Activated CD4-positive, alpha-beta T cell treated with anti-CD3 and anti-CD28 coated beads for 36 hours (primary cell): ENCODE results near the gene WDR82. TPM values are rescaled to one million over a fixed set of nuclear protein-coding genes. Genes with fewer than 3 reads are reported as not detected.

Experiments
- ATAC-seq: fragments of 200-7000 bp; cut with Tn5 transposase; one replicate; pipeline ENCODE4 v1.10.0; 2021; ENCODE audit warnings: mild to moderate bottlenecking, moderate library complexity
- CTCF ChIA-PET: fragments of 350-600 bp; sonication (Branson Sonifier 250); formaldehyde crosslinking; loops from one replicate; lab custom pipeline; 2021; ENCODE audit warnings: antibody characterized with exemption; lab: Charles Lee
- POLR2A ChIA-PET: fragments of 350-600 bp; sonication (Branson Sonifier 250); formaldehyde crosslinking; loops from one replicate; lab custom pipeline; 2021; ENCODE audit warnings: antibody characterized with exemption, inconsistent platforms; lab: Charles Lee
- DNase-seq: peaks from one replicate; pipeline ENCODE4 v3.0.0-alpha.2; 2020
- H3K27ac Mint-ChIP-seq: one replicate; pipeline ENCODE4 v1.8.0; 2021; ENCODE audit warnings: mixed read lengths
- H3K27me3 Mint-ChIP-seq: one replicate; pipeline ENCODE4 v1.8.0; 2021; ENCODE audit warnings: mixed read lengths
- H3K36me3 Mint-ChIP-seq: one replicate; pipeline ENCODE4 v1.8.0; 2021; ENCODE audit warnings: low read depth, mixed read lengths
- H3K4me1 Mint-ChIP-seq: one replicate; pipeline ENCODE4 v1.8.0; 2021; ENCODE audit warnings: mixed read lengths
- H3K4me3 Mint-ChIP-seq: one replicate; pipeline ENCODE4 v1.8.0; 2021; ENCODE audit warnings: mild to moderate bottlenecking, moderate library complexity, mixed read lengths
- H3K9me3 Mint-ChIP-seq: one replicate; pipeline ENCODE4 v1.8.0; 2021; ENCODE audit warnings: low read depth, mixed read lengths
- intact Hi-C, 2 experiments: fragments of 100-400 bp; cut with DNase I in 1 of 2; cut with micrococcal nuclease in 1 of 2; formaldehyde crosslinking; loops; one replicate each; pipeline versions ENCODE4 v1.14.2 to v1.15.1; 2022 to 2024; cut with DNase I, micrococcal nuclease
- total RNA-seq, 2 experiments: library from RNA; stranded (reverse); gene quantifications; one replicate each; pipeline ENCODE4 v1.2.3, GENCODE V29; 2021

Gene WDR82
- 100 to 1,000 TPM in 1 of 2 experiments, 10 to 100 TPM in 1; 95.2 to 113 TPM for total RNA-seq

- no peaks in the 10 kb centered on the region for H3K9me3 Mint-ChIP-seq
- H3K27ac Mint-ChIP-seq, result peak within 1 kb of the TSS; percentile 99
- H3K27me3 Mint-ChIP-seq, result no peaks in the 10 kb centered on the region
- DNase-seq (peak; percentile 100), ATAC-seq (peak; percentile 78)
- intact Hi-C loops, result loop anchor here (1.0 to 10.0 kb wide), 19 partner anchors 9 to 1941 kb away; partner anchors contain the start of genes GNL3 (in 2 of the 2), PBRM1 (in 2 of the 2), POC1A (in 2 of the 2) and RPL29 (in 2 of the 2)
- peaks cover 56% of the 10 kb centered on the region for H3K4me1 Mint-ChIP-seq
- ChIA-PET CTCF (interaction anchor here (0.6 to 7.1 kb wide), 19 partner anchors 9 to 281 kb away, joined by 3 to 59 read pairs (median 5); partner anchors contain the start of genes GLYCTK, POC1A and TWF2), POLR2A (interaction anchor here (0.7 to 3.5 kb wide), 13 partner anchors 9 to 1688 kb away, joined by 3 to 25 read pairs (median 3); partner anchors contain the start of genes DUSP7, GLYCTK, PPM1M and TWF2)
- H3K4me3 Mint-ChIP-seq, result peak within 1 kb of the TSS; percentile 99
- H3K36me3 Mint-ChIP-seq, result peaks cover 54% of the 10 kb centered on the region
These were observed at the start of gene WDR82 for GRCh38 chr3:52278510-52279069. Gene WDR82, minus strand, starts transcription at chr3:52278649. Its CDS starts 288 bp downstream, at chr3:52278361.

GRCh38 chr3:52327486-52328290 is 49.2 kb upstream of the WDR82 start:
- no peaks in the 10 kb centered on the region for H3K9me3 Mint-ChIP-seq
- DNase-seq, result no peak
- no peaks in the 10 kb centered on the region for H3K4me1 Mint-ChIP-seq
- no peak overlapping the region for H3K27ac Mint-ChIP-seq
- no peaks in the 10 kb centered on the region for H3K36me3 Mint-ChIP-seq
- ChIA-PET CTCF (interaction anchor here (0.6 to 2.0 kb wide), 4 partner anchors 10 to 106 kb away, joined by 3 to 16 read pairs (median 4); no protein-coding TSS in a partner anchor), POLR2A (no interaction called here)
- H3K4me3 Mint-ChIP-seq, result no peak overlapping the region
- intact Hi-C loops, result no loop called here
- ATAC-seq, result no peak
- H3K27me3 Mint-ChIP-seq, result no peaks in the 10 kb centered on the region

GRCh38 chr3:52326976-52327375 is 48.5 kb upstream of the WDR82 start:
- H3K27ac Mint-ChIP-seq, result no peak overlapping the region
- H3K36me3 Mint-ChIP-seq, result no peaks in the 10 kb centered on the region
- no peaks in the 10 kb centered on the region for H3K4me1 Mint-ChIP-seq
- ChIA-PET CTCF (interaction anchor here (1.4 to 2.0 kb wide), 2 partner anchors 13 to 20 kb away, joined by 4 to 16 read pairs; no protein-coding TSS in a partner anchor), POLR2A (no interaction called here)
- no peak for DNase-seq
- no peaks in the 10 kb centered on the region for H3K9me3 Mint-ChIP-seq
- no peaks in the 10 kb centered on the region for H3K27me3 Mint-ChIP-seq
- no peak for ATAC-seq
- H3K4me3 Mint-ChIP-seq, result no peak overlapping the region
- intact Hi-C loops, result no loop called here

- DNase-seq, result no peak
- no peaks in the 10 kb centered on the region for H3K9me3 Mint-ChIP-seq
- ChIA-PET CTCF (no interaction called here), POLR2A (no interaction called here)
- no peak for ATAC-seq
- H3K27me3 Mint-ChIP-seq, result no peaks in the 10 kb centered on the region
- H3K4me1 Mint-ChIP-seq, result no peaks in the 10 kb centered on the region
- H3K27ac Mint-ChIP-seq, result no peak overlapping the region
- no peaks in the 10 kb centered on the region for H3K36me3 Mint-ChIP-seq
- no peak overlapping the region for H3K4me3 Mint-ChIP-seq
- intact Hi-C loops, result no loop called here
These were observed 47.2 kb upstream of the WDR82 start for GRCh38 chr3:52325686-52326085.

- ATAC-seq, result no peak
These were observed 46.2 kb upstream of the WDR82 start for GRCh38 chr3:52324676-52325075.

GRCh38 chr3:52323526-52324295 is 45.3 kb upstream of the WDR82 start:
- Mint-ChIP-seq H3K27ac (no peak overlapping the region), H3K27me3 (no peaks in the 10 kb centered on the region), H3K4me3 (no peak overlapping the region), H3K9me3 (no peaks in the 10 kb centered on the region), H3K36me3 (no peaks in the 10 kb centered on the region), H3K4me1 (no peaks in the 10 kb centered on the region)
- intact Hi-C loops, result no loop called here
- ATAC-seq, result no peak
- DNase-seq, result no peak
- ChIA-PET CTCF (no interaction called here), POLR2A (no interaction called here)

More at GRCh38 chr3:52324676-52325075, 46.2 kb upstream of the WDR82 start:
- H3K4me3 Mint-ChIP-seq, result no peak overlapping the region
- H3K27me3 Mint-ChIP-seq, result no peaks in the 10 kb centered on the region
- intact Hi-C loops, result no loop called here
- no peak overlapping the region for H3K27ac Mint-ChIP-seq
- no peaks in the 10 kb centered on the region for H3K9me3 Mint-ChIP-seq
- ChIA-PET CTCF (interaction anchor here (0.6 kb wide), 3 partner anchors 15 to 709 kb away, joined by 3 read pairs; no protein-coding TSS in a partner anchor), POLR2A (no interaction called here)
- no peaks in the 10 kb centered on the region for H3K36me3 Mint-ChIP-seq
- no peak for DNase-seq
- H3K4me1 Mint-ChIP-seq, result no peaks in the 10 kb centered on the region

GRCh38 chr3:52322466-52322865 is 44.0 kb upstream of the WDR82 start:
- no peaks in the 10 kb centered on the region for H3K9me3 Mint-ChIP-seq
- ChIA-PET POLR2A (no interaction called here), CTCF (no interaction called here)
- no peak for DNase-seq
- peaks cover 4% of the 10 kb centered on the region for H3K4me1 Mint-ChIP-seq
- no peaks in the 10 kb centered on the region for H3K27me3 Mint-ChIP-seq
- H3K4me3 Mint-ChIP-seq, result no peak overlapping the region
- no peaks in the 10 kb centered on the region for H3K36me3 Mint-ChIP-seq
- intact Hi-C loops, result no loop called here
- ATAC-seq, result no peak
- no peak overlapping the region for H3K27ac Mint-ChIP-seq

- Mint-ChIP-seq H3K36me3 (no peaks in the 10 kb centered on the region), H3K4me3 (no peak overlapping the region), H3K4me1 (peaks cover 10% of the 10 kb centered on the region), H3K27ac (no peak overlapping the region), H3K9me3 (no peaks in the 10 kb centered on the region), H3K27me3 (no peaks in the 10 kb centered on the region)
- POLR2A ChIA-PET, result no interaction called here
- no peak for DNase-seq
- no peak for ATAC-seq
- intact Hi-C loops, result no loop called here
- CTCF ChIA-PET, result no interaction called here
These were observed 43.0 kb upstream of the WDR82 start for GRCh38 chr3:52321481-52321880.

- H3K27ac Mint-ChIP-seq, result no peak overlapping the region
- H3K36me3 Mint-ChIP-seq, result no peaks in the 10 kb centered on the region
- POLR2A ChIA-PET, result no interaction called here
- H3K27me3 Mint-ChIP-seq, result no peaks in the 10 kb centered on the region
- CTCF ChIA-PET, result interaction anchor here (0.7 to 2.0 kb wide), 4 partner anchors 19 to 63 kb away, joined by 3 to 8 read pairs (median 4); no protein-coding TSS in a partner anchor
- H3K9me3 Mint-ChIP-seq, result no peaks in the 10 kb centered on the region
- no peak overlapping the region for H3K4me3 Mint-ChIP-seq
- no peak for DNase-seq
- intact Hi-C loops, result no loop called here
- ATAC-seq, result no peak
- peaks cover 10% of the 10 kb centered on the region for H3K4me1 Mint-ChIP-seq
These were observed 41.6 kb upstream of the WDR82 start for GRCh38 chr3:52319921-52320595.

- CTCF ChIA-PET, result interaction anchor here (0.6 to 1.4 kb wide), 6 partner anchors 21 to 130 kb away, joined by 3 to 15 read pairs (median 4); no protein-coding TSS in a partner anchor
- no peak overlapping the region for H3K27ac Mint-ChIP-seq
These were observed 39.9 kb upstream of the WDR82 start for GRCh38 chr3:52318186-52318816.

More at GRCh38 chr3:52318186-52318816, 39.9 kb upstream of the WDR82 start:
- ATAC-seq (no peak), DNase-seq (no peak)
- intact Hi-C loops, result no loop called here
- H3K4me3 Mint-ChIP-seq, result no peak overlapping the region
- peaks cover 16% of the 10 kb centered on the region for H3K4me1 Mint-ChIP-seq
- POLR2A ChIA-PET, result no interaction called here
- no peaks in the 10 kb centered on the region for H3K36me3 Mint-ChIP-seq
- H3K9me3 Mint-ChIP-seq, result no peaks in the 10 kb centered on the region
- no peaks in the 10 kb centered on the region for H3K27me3 Mint-ChIP-seq
